Astrocyte of the spinal cord (primary cell): ENCODE measurements around the gene TERC.
A peak's percentile ranks its signal among the peaks of the same experiment; 100 is the strongest.

Experiments used
- DNase-seq: peaks from one replicate; pipeline ENCODE4 v3.0.0; 2011; ENCODE audit warnings: low read depth, low spot score
- H3K4me3 ChIP-seq: 2 replicates; pipeline ENCODE4 v1.5.1; 2011; ENCODE audit warnings: low read depth, mild to moderate bottlenecking, low read length, moderate library complexity
- CTCF ChIP-seq: IDR thresholded peaks from 2 replicates; pipeline ENCODE4 v1.5.1; 2012; ENCODE audit warnings: low read depth, mild to moderate bottlenecking, low read length, inconsistent platforms
- in situ Hi-C: cut with HindIII; loops from 2 replicates; pipeline ENCODE4 v1.10.0; 2017; ENCODE audit warnings: low sequenced_read_pairs

TERC gene

GRCh38 chr3:169809230-169809795, 44.5 kb upstream of the TERC start:
- in situ Hi-C loops = no loop called here
- TF ChIP-seq CTCF = no peak
- DNase-seq = no peak
- no peak overlapping the region for H3K4me3 ChIP-seq

GRCh38 chr3:169804681-169805080, 39.8 kb upstream of the TERC start:
- in situ Hi-C loops = no loop called here
- no peak overlapping the region for H3K4me3 ChIP-seq
- TF ChIP-seq CTCF = no peak
- DNase-seq = no peak

GRCh38 chr3:169792359-169792758, 27.5 kb upstream of the TERC start:
- in situ Hi-C loops = no loop called here
- DNase-seq = no peak
- H3K4me3 ChIP-seq = no peak overlapping the region
- TF ChIP-seq CTCF = no peak

- no peak for TF ChIP-seq CTCF
- DNase-seq = peak; percentile 18
- in situ Hi-C loops = no loop called here
- H3K4me3 ChIP-seq = no peak overlapping the region
Measured at GRCh38 chr3:169790687-169791429, 26.0 kb upstream of the TERC start.

- TF ChIP-seq CTCF = no peak
- H3K4me3 ChIP-seq = no peak overlapping the region
- no peak for DNase-seq
- in situ Hi-C loops = no loop called here
Measured at GRCh38 chr3:169790219-169790618, 25.4 kb upstream of the TERC start.

- H3K4me3 ChIP-seq = no peak overlapping the region
- in situ Hi-C loops = no loop called here
- TF ChIP-seq CTCF = no peak
- DNase-seq = no peak
Measured at GRCh38 chr3:169787791-169788190, 22.9 kb upstream of the TERC start.
